Breast epithelium (tissue), 4 donors: ENCODE data around the gene NDUFB2. TPM values are rescaled to one million over a fixed set of nuclear protein-coding genes. Genes with fewer than 3 reads are reported as not detected.

Experiments used
- DNase-seq, 2 donors: peaks; one replicate each; pipeline ENCODE4 v3.0.0-alpha.2; 2019; ENCODE audit warnings: low spot score in 2 of 2
- H3K27ac ChIP-seq, 2 donors: fragments of 200-600 bp; sonication (generic) in 1 of 2; one replicate each; pipeline ENCODE4 v1.5.1; 2016 to 2019; ENCODE audit warnings: mild to moderate bottlenecking in 1 of 2
- H3K27me3 ChIP-seq, 2 donors: fragments of 200-600 bp; sonication (generic) in 1 of 2; one replicate each; pipeline versions ENCODE4 v1.5.1 to v1.6.0; 2017 to 2019; ENCODE audit warnings: control low read depth in 1 of 2, mild to moderate bottlenecking in 1 of 2
- H3K36me3 ChIP-seq: fragments of 200-600 bp; one replicate; pipeline ENCODE4 v1.5.1; 2019
- H3K4me1 ChIP-seq, 2 donors: fragments of 200-600 bp; sonication (generic); one replicate each; pipeline ENCODE4 v1.5.1; 2016 to 2019; ENCODE audit warnings: control low read depth in 1 of 2
- H3K4me3 ChIP-seq, 3 donors: fragments of 200-600 bp; sonication (generic); 1 replicate in 2 of 3; 2 replicates in 1 of 3; pipeline ENCODE4 v1.5.1; 2016 to 2019; ENCODE audit warnings: mild to moderate bottlenecking in 3 of 3, moderate library complexity in 2 of 3
- H3K9me3 ChIP-seq, 2 donors: fragments of 200-600 bp; sonication (generic) in 1 of 2; one replicate each; pipeline ENCODE4 v1.5.1; 2016 to 2019; ENCODE audit warnings: control low read depth in 1 of 2
- POLR2A ChIP-seq: fragments of 450-650 bp; IDR thresholded peaks from one replicate; pipeline ENCODE4 v1.6.1; 2016; ENCODE audit warnings: antibody characterized with exemption, mild to moderate bottlenecking, moderate library complexity
- POLR2AphosphoS5 ChIP-seq, 3 donors: sonication (generic); formaldehyde crosslinking; IDR thresholded peaks; one replicate each; pipeline ENCODE4 v1.6.1; 2017; ENCODE audit warnings: antibody characterized with exemption in 3 of 3
- intact Hi-C: fragments of 100-400 bp; cut with DNase I; formaldehyde crosslinking; loops from one replicate; pipeline ENCODE4 v1.15.1; 2023; ENCODE audit warnings: low total_unique reads
- total RNA-seq, 3 donors: library from RNA; depleted of rRNA; stranded (reverse); fragments of >200 nt; gene quantifications; one replicate each; pipeline ENCODE4 v1.1.0, GENCODE V29; 2016
- TF ChIP-seq, protein P1 (sequence below), 3 donors: fragments of 450-650 bp; IDR thresholded peaks; one replicate each; pipeline ENCODE4 v1.5.1; 2016 to 2017; ENCODE audit warnings: antibody characterized with exemption in 3 of 3, mild to moderate bottlenecking in 3 of 3, moderate library complexity in 3 of 3

The NDUFB2 gene
- total RNA-seq, 3 donors from 2014 or later = 85.0 to 151 (median 149) TPM

DNA sequence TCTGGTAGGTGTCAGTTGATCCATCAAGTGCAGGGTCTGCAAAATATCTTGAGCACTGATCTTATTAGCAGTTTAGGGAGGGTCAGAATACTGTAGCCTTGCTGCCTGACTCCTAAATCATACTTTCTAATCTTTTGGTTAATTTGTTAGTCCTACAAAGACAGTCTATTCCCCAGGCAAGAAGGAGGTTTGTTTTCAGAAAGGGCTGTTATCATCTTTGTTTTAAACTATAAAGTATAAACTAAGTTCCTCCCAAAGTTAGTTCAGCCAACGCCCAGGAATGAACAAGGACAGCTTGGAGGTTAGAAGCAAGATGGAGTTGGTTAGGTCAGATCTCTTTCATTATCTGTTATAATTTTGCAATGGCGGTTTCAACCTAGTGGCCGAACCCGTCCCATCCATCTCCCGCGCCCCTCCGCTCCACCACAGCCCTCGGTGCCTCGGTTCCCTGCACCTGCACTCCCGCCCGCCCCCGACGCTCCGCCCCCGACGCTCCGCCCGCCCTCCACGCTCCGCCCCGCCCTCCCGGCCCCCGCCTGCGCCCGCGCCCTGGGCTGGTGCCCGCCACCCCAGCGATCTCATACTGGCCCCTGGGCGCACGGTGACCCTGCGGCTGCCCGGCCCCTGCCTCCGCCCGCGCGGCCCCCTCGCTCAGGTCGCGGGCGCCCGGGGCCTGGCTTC lies 24.0 kb upstream of the NDUFB2 start, which contains the start of gene ADCK2:
Gene ADCK2, plus strand, starts transcription at position 564 of the 681 bp plus-strand sequence. CDS start 386 bp downstream, outside the sequence.
- H3K4me3 ChIP-seq = peak within 1 kb of the TSS; percentile 67 to 97 (median 82)
- H3K27me3 ChIP-seq = no peaks in the 10 kb centered on the region
- no peaks in the 10 kb centered on the region for H3K36me3 ChIP-seq
- no peak for TF ChIP-seq POLR2A
- TF ChIP-seq, protein P1, sequence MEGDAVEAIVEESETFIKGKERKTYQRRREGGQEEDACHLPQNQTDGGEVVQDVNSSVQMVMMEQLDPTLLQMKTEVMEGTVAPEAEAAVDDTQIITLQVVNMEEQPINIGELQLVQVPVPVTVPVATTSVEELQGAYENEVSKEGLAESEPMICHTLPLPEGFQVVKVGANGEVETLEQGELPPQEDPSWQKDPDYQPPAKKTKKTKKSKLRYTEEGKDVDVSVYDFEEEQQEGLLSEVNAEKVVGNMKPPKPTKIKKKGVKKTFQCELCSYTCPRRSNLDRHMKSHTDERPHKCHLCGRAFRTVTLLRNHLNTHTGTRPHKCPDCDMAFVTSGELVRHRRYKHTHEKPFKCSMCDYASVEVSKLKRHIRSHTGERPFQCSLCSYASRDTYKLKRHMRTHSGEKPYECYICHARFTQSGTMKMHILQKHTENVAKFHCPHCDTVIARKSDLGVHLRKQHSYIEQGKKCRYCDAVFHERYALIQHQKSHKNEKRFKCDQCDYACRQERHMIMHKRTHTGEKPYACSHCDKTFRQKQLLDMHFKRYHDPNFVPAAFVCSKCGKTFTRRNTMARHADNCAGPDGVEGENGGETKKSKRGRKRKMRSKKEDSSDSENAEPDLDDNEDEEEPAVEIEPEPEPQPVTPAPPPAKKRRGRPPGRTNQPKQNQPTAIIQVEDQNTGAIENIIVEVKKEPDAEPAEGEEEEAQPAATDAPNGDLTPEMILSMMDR (IDR thresholded peaks at IDR 0.05) = no peak
- TF ChIP-seq POLR2AphosphoS5 (IDR thresholded peaks at IDR 0.05) = peak in 1 of 3 donors; percentile 9
- DNase-seq = no peak
- peak within 1 kb of the TSS; percentile 93 to 95 for H3K27ac ChIP-seq
- H3K9me3 ChIP-seq = no peaks in the 10 kb centered on the region
- peaks cover 2 to 4% of the 10 kb centered on the region in 2 donors for H3K4me1 ChIP-seq
- intact Hi-C loops = no loop called here

DNA sequence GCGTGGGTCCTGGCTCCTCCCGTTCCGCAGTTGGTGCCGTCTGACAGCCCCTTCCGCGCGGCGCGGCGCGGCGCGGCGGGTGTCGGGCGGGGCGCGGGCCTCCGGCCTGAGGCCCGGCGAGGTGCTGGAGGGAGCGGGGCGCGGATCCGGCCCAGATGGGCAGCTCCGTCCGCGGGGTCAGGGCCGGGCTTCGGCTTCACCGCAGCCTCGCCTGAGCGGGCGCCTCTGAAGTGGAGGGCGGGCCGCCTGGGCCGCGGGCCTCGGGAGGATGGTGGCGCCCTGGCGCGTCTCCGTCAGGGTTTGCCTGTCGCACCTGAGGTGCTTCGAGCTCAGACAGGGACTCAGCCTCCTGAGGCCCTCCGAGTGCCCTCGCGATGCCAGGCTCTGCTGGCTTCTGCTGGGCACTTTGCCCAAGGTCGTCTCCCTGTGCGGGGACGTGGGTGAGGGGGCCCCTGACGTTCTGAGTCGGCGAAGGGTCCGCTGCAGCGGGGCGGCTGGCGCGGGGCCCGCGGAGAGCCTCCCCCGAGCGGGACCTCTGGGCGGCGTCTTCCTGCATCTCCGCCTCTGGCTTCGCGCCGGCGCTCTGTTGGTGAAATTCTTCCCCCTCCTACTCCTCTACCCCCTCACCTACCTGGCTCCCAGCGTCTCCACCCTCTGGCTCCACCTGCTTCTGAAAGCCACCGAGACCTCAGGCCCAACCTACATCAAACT lies 23.3 kb upstream of the NDUFB2 start:
- no peaks in the 10 kb centered on the region for H3K27me3 ChIP-seq
- peak overlapping the region; percentile 67 to 97 (median 82) for H3K4me3 ChIP-seq
- peak; percentile 57 to 72 for DNase-seq
- H3K4me1 ChIP-seq = peaks cover 2 to 4% of the 10 kb centered on the region in 2 donors
- TF ChIP-seq POLR2A (no peak), POLR2AphosphoS5 (IDR thresholded peaks at IDR 0.05) (peak in 1 of 3 donors; percentile 26)
- intact Hi-C loops = no loop called here
- no peaks in the 10 kb centered on the region for H3K9me3 ChIP-seq
- peak overlapping the region; percentile 93 to 95 for H3K27ac ChIP-seq
- no peaks in the 10 kb centered on the region for H3K36me3 ChIP-seq

DNA sequence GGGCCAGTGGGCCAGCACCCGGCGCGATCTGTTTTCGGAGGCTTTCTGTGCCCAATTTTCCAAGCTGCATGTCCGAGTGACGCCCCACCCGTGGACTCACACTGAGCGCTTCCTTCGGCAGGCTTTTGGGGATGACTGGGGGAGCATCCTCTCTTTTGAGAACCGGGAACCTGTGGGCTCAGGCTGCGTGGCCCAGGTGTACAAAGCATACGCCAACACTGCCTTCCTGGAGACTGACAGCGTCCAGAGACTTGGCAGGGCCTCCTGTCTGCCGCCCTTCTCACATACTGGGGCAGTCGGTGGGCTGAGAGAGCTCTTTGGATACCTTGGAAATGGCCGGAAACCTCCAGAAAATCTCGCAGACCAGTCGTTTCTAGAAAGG lies 22.7 kb upstream of the NDUFB2 start:
- no peak for TF ChIP-seq POLR2A
- TF ChIP-seq, protein P1 (IDR thresholded peaks at IDR 0.05) = no peak
- DNase-seq = no peak
- intact Hi-C loops = no loop called here

DNA sequence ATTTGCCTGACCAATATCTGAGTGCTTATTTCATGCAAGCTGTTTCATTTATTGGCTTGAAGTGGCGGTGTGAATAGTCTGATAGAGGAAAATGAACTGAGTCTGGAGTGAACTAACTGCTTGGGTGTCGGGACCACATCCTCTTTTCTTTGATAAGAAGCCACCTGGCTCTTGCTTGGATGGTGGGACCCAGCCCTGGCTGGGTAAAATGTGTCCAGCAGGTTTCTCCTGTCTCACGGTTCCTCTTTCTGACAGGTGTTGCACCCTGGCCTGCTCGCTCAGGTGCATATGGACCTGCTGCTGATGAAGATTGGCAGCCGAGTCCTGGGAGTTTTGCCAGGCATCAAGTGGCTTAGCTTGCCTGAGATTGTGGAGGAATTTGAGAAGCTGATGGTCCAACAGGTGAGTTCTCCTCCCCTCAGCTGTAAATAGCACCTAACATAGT lies 22.1 kb upstream of the NDUFB2 start:
- Histone ChIP-seq H3K9me3 (no peaks in the 10 kb centered on the region), H3K27me3 (no peaks in the 10 kb centered on the region), H3K4me3 (peak overlapping the region in 1 of 3 donors; percentile 97), H3K27ac (no peak overlapping the region), H3K4me1 (peaks cover 2 to 4% of the 10 kb centered on the region in 2 donors), H3K36me3 (peaks cover 7% of the 10 kb centered on the region)
- no peak for TF ChIP-seq POLR2AphosphoS5 (IDR thresholded peaks at IDR 0.05)
- TF ChIP-seq, protein P1 (IDR thresholded peaks at IDR 0.05) = no peak
- TF ChIP-seq POLR2A = no peak
- DNase-seq = no peak
- intact Hi-C loops = no loop called here

More for the DNA sequence above, 22.7 kb upstream of the NDUFB2 start:
- peak overlapping the region; percentile 67 to 97 (median 82) for H3K4me3 ChIP-seq
- peak overlapping the region; percentile 93 to 95 for H3K27ac ChIP-seq
- H3K4me1 ChIP-seq = peaks cover 2 to 4% of the 10 kb centered on the region in 2 donors
- H3K27me3 ChIP-seq = no peaks in the 10 kb centered on the region
- H3K36me3 ChIP-seq = peaks cover 2% of the 10 kb centered on the region
- H3K9me3 ChIP-seq = no peaks in the 10 kb centered on the region

DNA sequence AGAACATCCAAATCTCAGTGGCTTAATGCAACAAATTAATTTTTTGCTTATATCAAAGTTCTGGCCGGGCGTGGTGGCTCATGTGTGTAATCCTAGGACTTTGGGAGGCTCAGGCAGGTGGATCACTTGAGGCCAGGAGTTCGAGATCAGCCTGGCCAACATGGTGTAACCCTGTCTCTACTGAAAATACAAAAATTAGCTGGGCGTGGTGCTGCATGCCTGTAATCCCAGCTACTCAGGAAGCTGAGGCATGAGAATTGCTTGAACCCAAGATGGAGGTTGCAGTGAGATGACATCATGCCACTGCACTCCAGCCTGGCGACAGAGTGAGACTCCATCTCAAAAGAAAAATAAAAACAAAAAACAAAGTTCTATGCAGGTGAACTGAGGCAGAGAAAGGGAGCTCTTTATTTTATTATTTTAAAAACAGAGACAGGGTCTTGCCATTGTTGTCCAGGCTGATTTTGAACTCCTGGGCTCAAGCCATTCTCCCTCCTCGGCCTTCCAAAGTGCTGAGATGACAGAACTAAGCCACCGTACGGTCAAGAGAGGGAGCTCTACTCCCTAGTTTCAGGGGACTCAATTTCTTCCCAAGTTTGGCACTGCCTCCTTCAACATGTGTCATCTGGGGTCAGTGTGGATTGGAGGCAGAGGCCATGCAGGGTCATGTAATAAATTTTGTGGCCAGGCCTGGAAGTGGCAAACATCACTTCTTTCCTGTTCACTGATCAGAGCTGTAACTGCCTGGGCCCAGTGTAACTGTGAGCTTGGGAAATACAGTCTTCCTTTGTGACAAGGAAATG lies 21.4 kb upstream of the NDUFB2 start:
- Histone ChIP-seq H3K27ac (no peak overlapping the region), H3K36me3 (peaks cover 7% of the 10 kb centered on the region), H3K4me3 (no peak overlapping the region), H3K4me1 (peaks cover 2 to 4% of the 10 kb centered on the region in 2 donors), H3K27me3 (no peaks in the 10 kb centered on the region), H3K9me3 (no peaks in the 10 kb centered on the region)
- no peak for DNase-seq
- no peak for TF ChIP-seq POLR2AphosphoS5 (IDR thresholded peaks at IDR 0.05)
- TF ChIP-seq, protein P1 (IDR thresholded peaks at IDR 0.05) = no peak
- no peak for TF ChIP-seq POLR2A
- intact Hi-C loops = no loop called here
